GM21786 (cell line): ENCODE data around the gene ZMPSTE24.

ENCODE experiments used
- ATAC-seq: cut with Tn5 transposase; IDR thresholded peaks from one replicate; pipeline ENCODE4 v1.9.1; 2021; ENCODE audit not compliant: unreplicated experiment

Gene ZMPSTE24

GRCh38 chr1:40302475-40302874 is 44.4 kb downstream of the ZMPSTE24 start:
- ATAC-seq = no peak

DNA sequence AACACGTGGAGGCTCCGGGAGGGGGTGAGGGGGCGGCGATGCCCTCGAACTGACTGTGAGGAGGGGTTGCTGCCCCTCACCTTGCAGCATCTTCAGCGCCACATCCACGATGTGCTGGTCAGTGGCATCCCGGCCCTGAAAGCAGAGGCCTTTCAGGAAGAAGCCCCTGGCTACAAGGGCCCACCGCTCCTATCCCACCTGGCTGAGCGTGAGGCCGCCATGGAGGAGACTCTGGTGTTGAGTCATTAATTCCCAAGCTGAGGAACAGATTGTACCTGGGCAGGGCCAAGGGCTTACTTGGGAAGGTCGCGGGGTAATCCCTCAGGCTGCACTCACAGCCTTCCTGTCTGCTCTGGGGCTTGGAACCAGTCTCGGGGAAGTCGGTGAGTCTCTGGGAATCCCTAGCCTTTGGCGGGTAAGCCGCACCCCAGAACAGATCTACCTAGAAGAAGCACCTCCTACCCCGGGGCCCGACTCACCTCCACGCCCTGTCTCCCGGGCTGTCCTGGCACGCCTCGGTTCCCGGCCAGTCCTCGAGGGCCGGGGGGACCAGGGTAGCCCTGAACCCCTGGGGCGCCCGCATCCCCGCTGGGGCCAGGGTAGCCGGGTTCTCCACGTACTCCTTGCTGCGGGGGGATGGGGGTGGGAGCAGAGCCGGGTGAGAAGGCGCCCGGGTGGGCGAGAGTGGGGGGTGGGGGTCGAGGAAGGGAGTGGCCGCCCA is 45.2 kb downstream of the ZMPSTE24 start:
- no peak for ATAC-seq

GRCh38 chr1:40303790-40304189 is 45.8 kb downstream of the ZMPSTE24 start:
- ATAC-seq = no peak

DNA sequence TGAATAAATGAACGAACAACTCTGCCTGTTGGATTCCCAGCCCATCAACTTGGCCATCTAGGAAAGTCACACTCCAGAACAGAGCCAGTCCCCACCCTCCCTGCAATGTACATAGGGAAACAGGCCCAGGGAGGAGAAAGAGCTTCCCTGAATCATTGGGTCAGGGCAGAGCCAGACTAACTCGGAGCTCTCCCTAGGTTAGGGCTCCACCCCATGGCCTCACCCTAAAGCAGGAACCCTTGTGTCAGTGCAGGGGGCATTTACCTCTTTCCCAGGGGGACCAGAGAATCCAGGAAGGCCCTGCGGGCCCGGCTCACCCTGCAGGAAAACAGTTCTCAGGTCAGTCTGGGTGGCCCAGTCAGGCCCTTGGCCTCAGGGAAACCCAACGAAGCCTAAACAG is 47.4 kb downstream of the ZMPSTE24 start:
- no peak for ATAC-seq

- no peak for ATAC-seq
Observed at GRCh38 chr1:40305871-40306270, 47.8 kb downstream of the ZMPSTE24 start.

DNA sequence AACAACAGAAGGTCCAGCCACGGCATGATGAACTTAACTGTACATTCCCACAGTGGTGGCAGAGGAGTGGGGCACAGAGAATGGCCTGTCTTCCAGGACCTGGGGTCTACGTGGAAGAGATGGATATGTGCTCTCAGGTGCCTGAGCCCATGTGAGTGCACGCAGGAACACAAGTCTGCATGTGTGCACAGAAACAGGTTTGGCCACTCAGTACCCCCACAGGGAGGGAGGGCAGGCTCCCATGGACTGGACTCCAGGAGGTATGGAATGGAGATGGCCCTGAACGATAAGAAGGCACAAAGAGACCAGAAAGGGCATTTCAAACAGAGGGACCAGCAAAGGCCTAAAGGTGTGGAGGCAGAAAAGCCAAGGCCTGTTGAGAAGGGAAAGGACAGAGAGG is 48.3 kb downstream of the ZMPSTE24 start:
- ATAC-seq = no peak

DNA sequence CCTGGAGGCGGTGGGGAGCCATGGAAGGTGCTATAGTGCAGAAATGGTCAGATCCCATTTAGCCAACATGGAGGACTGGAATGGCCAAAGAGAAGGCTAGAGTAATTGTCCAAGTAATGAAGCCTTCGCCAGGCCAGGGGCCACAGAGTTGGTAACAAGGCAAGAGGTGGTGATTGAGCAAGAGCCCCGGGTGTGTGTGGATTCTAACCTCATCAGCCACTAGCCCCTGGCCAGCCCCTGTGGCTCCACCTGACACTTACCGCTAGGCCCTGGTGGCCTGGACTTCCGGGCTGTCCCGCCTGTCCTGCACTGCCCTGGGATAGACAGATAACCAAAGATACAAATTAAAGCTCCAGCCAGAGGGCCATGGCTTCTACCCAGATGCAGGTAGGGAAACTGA is 49.1 kb downstream of the ZMPSTE24 start:
- no peak for ATAC-seq

GRCh38 chr1:40308036-40308727 is 50.1 kb downstream of the ZMPSTE24 start:
- no peak for ATAC-seq

- no peak for ATAC-seq
Observed at GRCh38 chr1:40309374-40310128, 51.5 kb downstream of the ZMPSTE24 start.

DNA sequence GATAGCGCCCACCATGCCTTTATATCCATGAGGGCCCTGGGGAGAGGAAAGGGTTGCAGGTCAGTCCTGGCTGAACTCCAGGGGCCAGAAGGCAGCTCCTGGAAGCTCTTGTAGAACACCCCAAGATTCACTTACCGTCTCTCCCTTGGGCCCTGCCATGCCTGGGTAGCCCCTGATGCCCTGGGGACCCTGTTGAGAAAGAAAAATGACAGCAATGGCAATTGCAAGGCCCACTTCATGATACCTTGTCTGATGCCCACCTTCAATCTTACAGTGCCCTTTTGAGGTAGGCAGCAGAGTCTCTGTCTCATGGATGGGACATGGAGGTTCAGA is 52.1 kb downstream of the ZMPSTE24 start:
- ATAC-seq = no peak

- ATAC-seq = no peak
Observed at GRCh38 chr1:40310983-40311642, 53.1 kb downstream of the ZMPSTE24 start.

- no peak for ATAC-seq
Observed at GRCh38 chr1:40311692-40312091, 53.7 kb downstream of the ZMPSTE24 start.

DNA sequence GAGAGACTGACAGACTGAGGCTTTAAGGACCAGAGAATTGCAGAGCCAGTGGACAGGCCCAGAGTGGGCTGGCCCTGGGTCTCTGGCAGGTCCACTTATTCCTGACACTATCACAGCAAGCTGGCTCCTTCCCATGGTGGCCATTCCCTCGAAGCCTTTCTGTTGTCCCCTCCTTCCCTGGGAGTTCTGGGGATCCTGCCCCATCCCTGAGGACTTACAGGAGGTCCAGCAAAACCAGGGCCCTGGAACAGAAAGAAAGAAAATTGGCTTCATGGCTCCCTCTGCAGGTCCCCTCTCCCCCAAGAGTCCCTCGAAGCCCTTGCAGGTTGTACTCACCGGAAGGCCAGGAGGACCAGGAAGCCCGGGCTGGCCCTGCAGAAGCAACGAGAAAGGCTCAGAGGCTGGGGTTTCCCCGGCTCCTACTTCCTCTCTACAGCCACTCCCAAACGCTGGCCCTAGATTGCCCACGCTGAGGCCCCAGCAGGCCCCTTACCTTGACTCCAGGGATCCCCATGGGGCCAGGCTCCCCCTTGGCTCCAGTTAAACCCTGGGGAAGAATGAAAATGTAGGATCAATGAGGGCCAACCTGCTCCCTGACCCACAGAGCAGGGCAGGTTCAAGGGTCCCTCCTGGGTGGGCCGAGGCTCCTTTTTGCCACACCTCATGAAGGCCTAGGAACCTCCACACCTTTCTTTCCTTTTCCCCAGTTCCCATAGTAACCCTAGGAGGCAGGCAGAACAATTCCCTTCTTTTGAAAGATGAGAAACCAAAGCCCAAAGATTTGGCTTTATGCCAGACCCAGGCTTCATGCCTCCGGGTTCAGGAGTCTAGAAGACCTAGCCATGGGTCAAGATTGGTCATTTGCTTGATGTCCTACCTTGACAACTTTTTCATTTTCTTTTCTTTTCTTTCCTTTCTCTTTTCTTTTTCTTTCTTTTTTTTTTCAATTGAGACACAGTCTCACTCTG is 54.5 kb downstream of the ZMPSTE24 start:
- peak; percentile 50 for ATAC-seq

- ATAC-seq = peak; percentile 44
Observed at GRCh38 chr1:40313329-40313957, 55.4 kb downstream of the ZMPSTE24 start.

DNA sequence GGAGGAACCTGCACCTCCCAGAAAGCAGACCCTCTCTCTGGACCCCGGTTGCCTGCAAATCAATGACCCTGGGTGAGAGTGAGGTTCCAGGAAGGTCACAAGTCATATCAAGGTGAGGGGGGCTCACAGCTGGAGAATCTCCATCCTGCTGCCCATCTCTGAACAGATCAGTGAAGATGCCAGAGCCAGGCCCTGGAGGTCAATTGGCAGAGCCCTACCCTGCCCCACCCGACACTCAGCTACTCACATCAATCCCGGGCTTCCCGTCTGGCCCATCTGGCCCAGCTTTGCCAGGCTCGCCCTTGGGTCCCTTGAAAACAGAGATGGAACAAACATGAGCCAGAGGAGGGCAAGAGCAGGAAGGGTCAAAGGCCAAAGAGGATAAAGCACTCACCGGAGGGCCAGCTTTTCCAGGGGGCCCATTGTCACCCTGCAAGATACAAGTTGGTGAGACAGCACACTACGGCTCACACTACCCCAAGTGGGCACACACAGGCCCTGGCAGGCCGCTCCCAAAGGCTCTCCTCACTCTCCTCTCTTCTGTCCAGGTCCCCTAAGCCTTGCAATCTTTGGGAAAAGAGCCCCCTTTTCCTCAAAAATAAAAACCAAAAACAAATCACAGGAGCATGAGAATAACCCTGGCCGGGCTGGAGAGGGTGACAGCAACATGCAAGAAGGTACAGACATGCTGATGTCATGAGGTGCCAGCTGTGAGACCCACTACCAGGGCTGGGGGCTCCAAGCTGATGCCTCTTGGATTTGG is 56.1 kb downstream of the ZMPSTE24 start:
- ATAC-seq = no peak

DNA sequence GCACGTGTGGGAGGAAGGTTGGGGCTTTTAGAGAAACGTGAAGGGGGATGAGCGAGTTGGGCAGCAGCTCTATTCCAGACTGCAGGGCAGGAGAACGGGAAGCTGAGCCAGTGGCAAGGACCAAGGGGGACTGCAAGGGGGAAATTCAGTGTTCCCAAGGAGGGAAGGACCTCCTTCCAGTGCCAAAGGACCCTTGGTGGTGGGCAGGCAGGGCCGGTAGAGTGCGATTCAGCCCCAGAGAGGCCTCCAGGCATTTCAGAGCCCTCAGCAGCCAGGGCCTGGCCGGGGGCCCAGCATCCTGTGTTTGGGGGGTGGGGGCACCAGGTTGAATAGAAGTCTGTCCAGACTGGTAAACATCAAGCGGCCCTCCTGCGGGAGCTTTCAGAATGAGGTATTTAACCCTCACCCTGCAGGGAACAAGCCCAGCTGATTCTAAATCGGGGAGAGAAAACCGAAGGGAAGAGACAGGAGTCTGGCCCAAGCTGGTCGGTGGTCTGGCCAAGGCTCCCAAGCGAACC is 56.7 kb downstream of the ZMPSTE24 start:
- ATAC-seq = no peak

DNA sequence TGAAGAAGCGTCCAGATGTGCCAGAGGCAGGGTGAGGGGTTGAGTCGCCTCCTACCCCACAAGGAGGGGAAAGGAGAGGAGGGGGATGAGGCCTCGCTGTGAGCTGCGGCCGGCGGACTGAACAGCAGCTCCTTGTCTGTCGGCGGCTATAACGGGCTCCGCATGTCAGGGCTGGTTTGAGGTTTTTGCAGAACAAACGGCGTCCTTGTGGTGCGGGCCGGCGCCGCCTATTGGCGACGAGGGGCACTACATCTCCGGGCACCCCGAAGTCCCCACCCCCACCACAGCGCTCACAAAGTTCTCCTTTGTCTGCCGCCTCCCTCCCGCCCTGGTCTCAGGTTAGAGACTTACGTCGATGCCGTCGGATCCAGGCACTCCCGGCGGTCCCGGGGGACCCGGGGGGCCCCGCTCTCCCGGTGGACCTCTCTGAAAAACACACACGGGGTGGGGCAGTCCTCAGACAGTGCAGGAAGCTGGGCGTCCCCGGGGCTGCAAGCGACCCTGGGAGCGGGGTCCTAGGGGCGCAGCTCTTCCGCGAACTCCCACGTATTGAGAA is 57.3 kb downstream of the ZMPSTE24 start:
- ATAC-seq = no peak

DNA sequence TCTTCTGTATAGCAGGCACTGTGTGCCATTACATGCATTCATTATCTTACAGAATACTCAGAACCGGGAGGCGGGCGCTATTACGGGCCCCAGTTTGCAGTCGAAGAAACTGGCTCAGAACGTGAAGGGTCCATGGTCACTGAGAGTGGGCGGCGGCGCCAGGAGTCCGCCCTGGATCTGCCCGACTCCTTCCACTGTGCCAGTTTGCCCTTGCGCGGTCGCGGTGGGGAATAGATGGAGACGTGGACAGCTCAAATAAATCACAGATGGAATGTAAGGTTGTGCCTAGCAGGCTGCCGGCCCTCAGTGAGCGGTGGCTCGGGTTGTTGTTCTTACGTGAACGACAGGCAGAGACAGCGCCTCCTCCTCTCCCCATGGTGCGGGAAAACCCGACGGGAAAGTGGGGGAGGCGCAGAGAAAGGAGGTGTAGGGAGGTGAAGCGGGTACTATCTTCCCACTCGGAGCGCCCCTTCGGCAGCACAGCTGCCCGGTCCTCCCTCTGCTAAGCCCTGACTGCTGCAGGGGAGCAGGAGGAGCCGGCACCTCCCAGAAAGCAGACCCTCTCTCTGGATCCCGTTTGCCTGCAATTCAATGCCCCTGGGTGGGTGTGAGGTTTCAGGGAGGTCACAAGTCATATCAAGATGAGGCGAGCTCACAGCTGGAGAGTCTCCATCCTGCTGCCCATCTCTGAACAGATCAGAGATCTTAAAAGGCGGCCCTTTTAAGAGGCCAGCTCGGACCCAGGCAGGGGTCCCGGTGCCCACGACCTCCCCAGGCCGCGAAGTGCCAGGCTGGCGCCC is 58.0 kb downstream of the ZMPSTE24 start:
- no peak for ATAC-seq
